HepG2 (cell line): ENCODE data around the gene MPHOSPH8. TPM values are rescaled to one million over a fixed set of nuclear protein-coding genes. Genes with fewer than 3 reads are reported as not detected.

Experiments used
- ATAC-seq: fragments of 200-7000 bp; cut with Tn5 transposase; 3 replicates; pipeline ENCODE4 v1.9.1; 2020; ENCODE audit warnings: mild to moderate bottlenecking, moderate library complexity
- BruUV-seq: library from RNA; stranded (reverse); fragments of 400-500 nt; replicated peaks from 2 replicates; lab custom pipeline; 2021; lab: Mats Ljungman, UMichigan
- CTCF ChIA-PET: fragments of 300-600 bp; formaldehyde crosslinking; extraction: SDS; loops from one replicate; lab custom pipeline; 2021; ENCODE audit warnings: low total read pairs, inconsistent platforms, low intra/inter-chr PET ratio; lab: Yijun Ruan, JAX
- POLR2A ChIA-PET: fragments of 350-600 bp; sonication (Branson Sonifier 250); formaldehyde crosslinking; loops from one replicate; lab custom pipeline; 2020; ENCODE audit warnings: antibody characterized with exemption, inconsistent platforms; lab: Yijun Ruan, JAX
- DNase-seq: peaks from one replicate; pipeline ENCODE4 v3.0.0-alpha.2; 2015; ENCODE audit warnings: low spot score
- FAIRE-seq: peaks from 3 replicates; lab custom pipeline; 2011; peaks lifted over from hg19 to GRCh38; lab: Jason Lieb, UNC
- H2AFZ ChIP-seq: one replicate; pipeline ENCODE4 v1.6.1; 2011; ENCODE audit warnings: low read length, inconsistent platforms
- H3K27ac ChIP-seq: fragments of 300-600 bp; 3 replicates; pipeline ENCODE4 v1.8.0; 2011; ENCODE audit warnings: mixed run types, mild to moderate bottlenecking, mixed read lengths, low read length, inconsistent platforms; ENCODE audit not compliant: insufficient read depth; ENCODE audit errors: extremely low read length
- H3K27me3 ChIP-seq, 2 experiments: fragments of 200-600 bp in 1 of 2; 2 replicates in 1 of 2; 3 replicates in 1 of 2; pipeline versions ENCODE4 v1.6.0 to v1.8.0; 2011; ENCODE audit warnings: low read length in 2 of 2, mild to moderate bottlenecking in 2 of 2, moderate library complexity in 2 of 2, inconsistent platforms in 1 of 2; ENCODE audit not compliant: insufficient read depth in 2 of 2, control insufficient read depth in 1 of 2
- H3K36me3 ChIP-seq, 2 experiments: fragments of 200-600 bp in 1 of 2; replicated peaks in 1 of 2; 2 replicates in 1 of 2; 3 replicates in 1 of 2; pipeline versions ENCODE4 v1.5.1 to v1.8.0; 2011; ENCODE audit warnings: low read length in 2 of 2, inconsistent platforms in 1 of 2; ENCODE audit not compliant: insufficient read depth in 2 of 2, control insufficient read depth in 1 of 2
- H3K4me1 ChIP-seq: 2 replicates; pipeline ENCODE4 v1.5.1; 2012; ENCODE audit warnings: low read length, inconsistent platforms; ENCODE audit not compliant: insufficient read depth
- H3K4me2 ChIP-seq: 2 replicates; pipeline ENCODE4 v1.6.0; 2011; ENCODE audit warnings: low read depth, low read length, inconsistent platforms
- H3K4me3 ChIP-seq, 3 experiments: fragments of 200-600 bp in 1 of 3; sonication (generic), shearing (Covaris generic) in 1 of 3; replicated peaks in 1 of 3; 2 replicates each; pipeline ENCODE4 v1.5.1; 2011 to 2016; ENCODE audit warnings: low read length in 3 of 3, inconsistent platforms in 2 of 3, low read depth in 2 of 3, mild to moderate bottlenecking in 2 of 3, control low read depth in 1 of 3, mixed read lengths in 1 of 3; ENCODE audit not compliant: insufficient read depth in 1 of 3
- H3K79me2 ChIP-seq: one replicate; pipeline ENCODE4 v1.6.1; 2011; ENCODE audit warnings: low read length, inconsistent platforms; ENCODE audit not compliant: insufficient read depth
- H3K9ac ChIP-seq: 2 replicates; pipeline ENCODE4 v1.6.0; 2011; ENCODE audit warnings: mild to moderate bottlenecking, low read depth, low read length, inconsistent platforms; ENCODE audit not compliant: insufficient read depth
- H3K9me3 ChIP-seq: 2 replicates; pipeline ENCODE4 v1.5.1; 2012; ENCODE audit warnings: mild to moderate bottlenecking, low read length
- H4K20me1 ChIP-seq: 2 replicates; pipeline ENCODE4 v1.6.0; 2011; ENCODE audit warnings: inconsistent platforms, mild to moderate bottlenecking, low read length, moderate library complexity; ENCODE audit not compliant: insufficient read depth
- CHCHD3 ChIP-seq: sonication (generic); formaldehyde crosslinking; IDR thresholded peaks from 2 replicates; pipeline ENCODE4 v1.8.0; 2022; ENCODE audit warnings: mild to moderate bottlenecking, missing genetic modification reagents, moderate library complexity
- DNMT1 ChIP-seq: sonication (generic); formaldehyde crosslinking; IDR thresholded peaks from 2 replicates; pipeline ENCODE4 v1.5.1; 2020; ENCODE audit warnings: mild to moderate bottlenecking, missing genetic modification reagents
- ELF1 ChIP-seq: sonication (generic); formaldehyde crosslinking; IDR thresholded peaks from 2 replicates; pipeline ENCODE4 v1.4.0; 2020; ENCODE audit warnings: missing genetic modification reagents
- FOXA1 ChIP-seq, 2 experiments: fragments of 450-650 bp in 1 of 2; sonication (generic) in 1 of 2; formaldehyde crosslinking in 1 of 2; IDR thresholded peaks; 2 replicates each; pipeline versions ENCODE4 v1.4.0 to v1.6.1; 2016 to 2020; ENCODE audit warnings: missing genetic modification reagents in 1 of 2
- HOXA3 ChIP-seq: sonication (generic); formaldehyde crosslinking; IDR thresholded peaks from 2 replicates; pipeline ENCODE4 v1.5.0; 2020; ENCODE audit warnings: missing genetic modification reagents
- IKZF5 ChIP-seq: IDR thresholded peaks from 2 replicates; pipeline ENCODE4 v1.6.1; 2018; ENCODE audit warnings: missing genetic modification reagents, mild to moderate bottlenecking, missing compliant biosample characterization
- RARG ChIP-seq: sonication (generic); formaldehyde crosslinking; IDR thresholded peaks from 2 replicates; pipeline ENCODE4 v1.4.0; 2020; ENCODE audit warnings: low read depth, mild to moderate bottlenecking, missing genetic modification reagents
- USF2 ChIP-seq, 2 experiments: sonication (generic) in 1 of 2; formaldehyde crosslinking in 1 of 2; IDR thresholded peaks; 2 replicates each; pipeline versions ENCODE4 v1.5.1 to v1.6.1; 2011 to 2020; ENCODE audit warnings: borderline replicate concordance in 1 of 2, low read depth in 1 of 2, low read length in 1 of 2, mild to moderate bottlenecking in 1 of 2, missing genetic modification reagents in 1 of 2, moderate library complexity in 1 of 2
- ZBTB3 ChIP-seq: sonication (generic); formaldehyde crosslinking; IDR thresholded peaks from 2 replicates; pipeline ENCODE4 v1.4.0; 2020; ENCODE audit warnings: low read depth, mild to moderate bottlenecking, moderate library complexity, missing genetic modification reagents, borderline replicate concordance
- ZC3H13 ChIP-seq: sonication (generic); formaldehyde crosslinking; IDR thresholded peaks from 2 replicates; pipeline ENCODE4 v1.8.1; 2023; ENCODE audit warnings: mild to moderate bottlenecking, missing genetic modification reagents, moderate library complexity
- ZFP90 ChIP-seq: sonication (generic); formaldehyde crosslinking; IDR thresholded peaks from 2 replicates; pipeline ENCODE4 v1.8.0; 2022; ENCODE audit warnings: missing genetic modification reagents, mild to moderate bottlenecking, inconsistent platforms, borderline replicate concordance
- ZNF160 ChIP-seq: sonication (generic); formaldehyde crosslinking; IDR thresholded peaks from 2 replicates; pipeline ENCODE4 v1.8.0; 2022; ENCODE audit warnings: mild to moderate bottlenecking, inconsistent platforms, missing genetic modification reagents
- ZNF274 ChIP-seq: sonication (generic); formaldehyde crosslinking; IDR thresholded peaks from 2 replicates; pipeline ENCODE4 v1.5.1; 2020; ENCODE audit warnings: mild to moderate bottlenecking, missing genetic modification reagents
- ZNF333 ChIP-seq: sonication (generic); formaldehyde crosslinking; IDR thresholded peaks from 2 replicates; pipeline ENCODE4 v1.4.0; 2020; ENCODE audit warnings: mild to moderate bottlenecking, missing genetic modification reagents, borderline replicate concordance
- ZNF749 ChIP-seq: sonication (generic); formaldehyde crosslinking; IDR thresholded peaks from 2 replicates; pipeline ENCODE4 v1.8.0; 2022; ENCODE audit warnings: mild to moderate bottlenecking, missing genetic modification reagents, moderate library complexity, borderline replicate concordance
- WGBS: methylation state at CpG from one replicate; pipeline ENCODE4 v1.1.6; 2017; ENCODE audit warnings: low lambda C conversion rate; 5-methylcytosine and 5-hydroxymethylcytosine counted together
- in situ Hi-C: cut with HindIII; loops from 2 replicates; pipeline ENCODE4 v1.10.0; 2017; ENCODE audit warnings: low pct_unique_long_range_greater_than_20kb; ENCODE audit not compliant: extremely low pct_ligation_motif_present
- intact Hi-C: fragments of 100-400 bp; cut with micrococcal nuclease; formaldehyde crosslinking; loops from one replicate; pipeline ENCODE4 v1.10.0; 2022; ENCODE audit not compliant: unreplicated experiment
- polyA plus RNA-seq, 8 experiments: library from polyadenylated mRNA; depleted of rRNA in 3 of 8; stranded (reverse) in 7 of 8; unstranded in 1 of 8; fragments of >200 nt; fragmentation: Illumina TruSeq in 4 of 8; extraction: Trizol in 4 of 8; gene quantifications; 2 replicates each; pipeline versions ENCODE4 v1.2.1 to v1.2.3, GENCODE V29; 2011 to 2016; ENCODE audit warnings: low read depth in 4 of 8, missing spikeins in 1 of 8, mixed read lengths in 1 of 8; ENCODE audit not compliant: insufficient read depth in 1 of 8
- total RNA-seq, 5 experiments: library from RNA; depleted of rRNA; stranded (reverse); fragments of >200 nt; fragmentation: Illumina TruSeq; extraction: Trizol; gene quantifications; 2 replicates each; pipeline ENCODE4 v1.2.3, GENCODE V29; 2016; ENCODE audit warnings: low read depth in 1 of 5
- TF ChIP-seq, protein P1 (sequence below): sonication (generic); formaldehyde crosslinking; IDR thresholded peaks from 2 replicates; pipeline ENCODE4 v1.4.0; 2020; ENCODE audit warnings: missing genetic modification reagents, borderline replicate concordance

MPHOSPH8 gene
- total and polyA plus RNA-seq, 2 of the 13 experiments (the other 11 are each of a cell fraction or from before 2014, with no cell fraction given): 17.3 to 20.9 TPM

DNA sequence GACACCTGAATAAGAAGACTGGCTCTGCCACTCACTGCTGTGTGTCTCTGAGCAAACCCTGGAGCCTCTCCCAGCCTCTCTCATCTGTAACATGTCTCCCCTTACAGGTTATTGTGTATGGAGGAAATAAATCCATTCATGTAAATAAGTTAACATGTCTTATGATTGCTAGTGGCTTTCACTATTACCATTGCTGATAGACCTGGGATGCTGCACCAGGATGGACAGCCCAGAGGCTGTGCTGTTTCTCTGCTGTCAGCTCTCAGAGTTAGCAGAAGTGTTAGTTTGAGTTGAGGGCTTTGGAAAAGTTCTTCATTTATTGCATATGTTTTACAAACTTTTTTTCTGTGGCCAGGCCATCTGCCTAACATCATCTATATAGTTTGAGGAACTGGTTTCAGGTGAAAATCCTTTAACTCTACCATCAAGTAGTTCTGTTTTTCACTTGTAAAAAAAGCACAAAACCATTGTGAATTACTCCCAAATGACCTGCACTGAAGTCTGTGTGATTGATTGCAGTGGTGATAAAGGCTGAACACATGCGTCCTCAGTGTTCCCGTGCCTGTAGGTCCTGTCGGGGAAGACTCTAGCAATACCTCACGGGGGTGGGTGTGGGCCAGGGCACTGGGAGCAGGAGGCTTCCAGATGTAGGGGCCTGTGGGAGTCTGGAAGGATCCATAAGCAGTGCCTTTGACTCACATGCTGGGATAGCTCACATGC lies 24.6 kb downstream of the MPHOSPH8 start:
- Histone ChIP-seq H4K20me1 (no peaks in the 10 kb centered on the region), H2AFZ (no peak overlapping the region)
- POLR2A ChIA-PET: interaction anchor here (0.6 kb wide), 1 partner anchor 1185 kb away, joined by 3 read pairs; no protein-coding TSS in a partner anchor
- TF ChIP-seq ZFP90: no peak
- TF ChIP-seq IKZF5 (CRISPR knock-in tag): no peak
- TF ChIP-seq ZNF749 (CRISPR knock-in tag): no peak
- TF ChIP-seq ZBTB3 (CRISPR knock-in tag): no peak
- TF ChIP-seq RARG (CRISPR knock-in tag): no peak
- no peak for TF ChIP-seq CHCHD3
- TF ChIP-seq, protein P1, sequence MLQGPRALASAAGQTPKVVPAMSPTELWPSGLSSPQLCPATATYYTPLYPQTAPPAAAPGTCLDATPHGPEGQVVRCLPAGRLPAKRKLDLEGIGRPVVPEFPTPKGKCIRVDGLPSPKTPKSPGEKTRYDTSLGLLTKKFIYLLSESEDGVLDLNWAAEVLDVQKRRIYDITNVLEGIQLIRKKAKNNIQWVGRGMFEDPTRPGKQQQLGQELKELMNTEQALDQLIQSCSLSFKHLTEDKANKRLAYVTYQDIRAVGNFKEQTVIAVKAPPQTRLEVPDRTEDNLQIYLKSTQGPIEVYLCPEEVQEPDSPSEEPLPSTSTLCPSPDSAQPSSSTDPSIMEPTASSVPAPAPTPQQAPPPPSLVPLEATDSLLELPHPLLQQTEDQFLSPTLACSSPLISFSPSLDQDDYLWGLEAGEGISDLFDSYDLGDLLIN (CRISPR knock-in tag): no peak
- no peak for TF ChIP-seq USF2 (IDR thresholded peaks at IDR 0.05; ENCODE audit: low read depth, low read length)
- no peak for TF ChIP-seq USF2 (CRISPR knock-in tag; IDR thresholded peaks at IDR 0.05; ENCODE audit: borderline replicate concordance)
- no peak for TF ChIP-seq ZNF160 (CRISPR knock-in tag)
- TF ChIP-seq ELF1 (CRISPR knock-in tag): no peak
- no peak for TF ChIP-seq ZC3H13 (CRISPR knock-in tag)
- TF ChIP-seq FOXA1 (IDR thresholded peaks at IDR 0.05): no peak
- TF ChIP-seq FOXA1 (CRISPR knock-in tag; IDR thresholded peaks at IDR 0.05): no peak
- TF ChIP-seq ZNF333 (CRISPR knock-in tag): no peak
- TF ChIP-seq DNMT1 (CRISPR knock-in tag): no peak
- TF ChIP-seq ZNF274: no peak
- no peak for TF ChIP-seq HOXA3
- TF ChIP-seq, all 625 proteins: peak for 0
- H3K9ac ChIP-seq: no peak overlapping the region
- WGBS: 67% methylated on average over 4 of the region's 4 CpGs
- DNase-seq: no peak
- no peak overlapping the region for H3K4me3 ChIP-seq
- H3K4me2 ChIP-seq: no peak overlapping the region
- no peaks in the 10 kb centered on the region for H3K27me3 ChIP-seq
- no TSS peak for BruUV-seq
- CTCF ChIA-PET: no interaction called here
- peak; percentile 32 for ATAC-seq
- H3K4me1 ChIP-seq: no peaks in the 10 kb centered on the region
- H3K9me3 ChIP-seq: no peaks in the 10 kb centered on the region
- H3K27ac ChIP-seq: no peak overlapping the region
- peaks cover 2 to 29% of the 10 kb centered on the region in 2 experiments; a peak in 3 of 5 replicates for H3K36me3 ChIP-seq
- no peaks in the 10 kb centered on the region for H3K79me2 ChIP-seq
- intact Hi-C loops (no loop called here), in situ Hi-C loops (no loop called here)
- FAIRE-seq: no peak
